ENCODE data around the gene BOD1.

Gene BOD1

GRCh38 chr5:173638126-173639040 is 21.9 kb upstream of the BOD1 start:
- TF ChIP-seq CTCF (conservative IDR thresholded peaks at IDR 0.05), result no peak
- H3K27ac ChIP-seq, result no peak overlapping the region

- no peak overlapping the region for H3K27ac ChIP-seq
- TF ChIP-seq CTCF (conservative IDR thresholded peaks at IDR 0.05), result no peak
Measured at GRCh38 chr5:173637340-173637739, 20.9 kb upstream of the BOD1 start.

DNA sequence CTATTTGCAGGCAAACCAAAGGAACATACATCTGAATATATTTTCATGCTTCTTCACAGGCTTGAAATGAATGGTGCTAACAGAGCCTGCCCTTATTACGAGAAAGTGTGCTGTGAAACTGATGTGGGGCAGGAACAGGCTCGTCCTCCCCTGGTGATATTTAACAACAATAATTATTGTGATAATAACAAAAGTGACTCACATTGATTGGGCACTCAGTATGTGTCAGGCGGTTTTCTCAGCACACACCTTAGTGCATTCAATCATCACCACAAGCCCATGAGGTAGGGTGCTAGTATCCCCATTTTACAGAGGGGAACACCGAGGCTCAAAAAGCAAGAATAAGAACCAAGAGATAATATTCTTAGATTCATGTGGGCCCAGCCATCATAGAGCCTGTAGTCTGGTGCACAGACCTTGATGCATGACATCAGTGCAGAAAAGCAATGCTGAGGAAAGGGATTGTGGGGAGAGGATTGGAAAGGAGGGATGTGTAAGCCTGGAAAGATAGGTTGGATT is 18.1 kb upstream of the BOD1 start:
- H3K27ac ChIP-seq, result no peak overlapping the region
- no peak for TF ChIP-seq CTCF (conservative IDR thresholded peaks at IDR 0.05)

DNA sequence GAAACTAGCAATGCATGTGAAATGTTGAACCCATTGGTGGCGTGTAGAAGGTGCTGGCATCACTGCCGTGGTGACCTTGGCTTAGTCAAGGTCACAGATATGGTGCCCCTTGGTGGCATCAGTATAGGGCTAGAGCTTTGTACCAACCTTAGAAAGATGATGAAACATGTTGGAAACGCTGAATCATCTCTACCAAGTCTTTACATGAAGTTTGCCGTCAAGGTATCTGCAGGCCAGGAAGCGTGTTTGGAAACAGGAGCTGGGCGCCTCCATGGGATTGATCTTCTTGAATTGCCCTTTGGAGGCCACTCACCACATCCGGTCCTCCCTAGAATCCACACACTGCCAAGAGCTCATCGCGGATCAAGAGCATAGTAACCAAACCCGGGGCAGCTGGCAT is 16.9 kb upstream of the BOD1 start:
- no peak for TF ChIP-seq CTCF (conservative IDR thresholded peaks at IDR 0.05)
- no peak overlapping the region for H3K27ac ChIP-seq

GRCh38 chr5:173631478-173631877 is 15.0 kb upstream of the BOD1 start:
- TF ChIP-seq CTCF (conservative IDR thresholded peaks at IDR 0.05), result no peak
- H3K27ac ChIP-seq, result no peak overlapping the region

DNA sequence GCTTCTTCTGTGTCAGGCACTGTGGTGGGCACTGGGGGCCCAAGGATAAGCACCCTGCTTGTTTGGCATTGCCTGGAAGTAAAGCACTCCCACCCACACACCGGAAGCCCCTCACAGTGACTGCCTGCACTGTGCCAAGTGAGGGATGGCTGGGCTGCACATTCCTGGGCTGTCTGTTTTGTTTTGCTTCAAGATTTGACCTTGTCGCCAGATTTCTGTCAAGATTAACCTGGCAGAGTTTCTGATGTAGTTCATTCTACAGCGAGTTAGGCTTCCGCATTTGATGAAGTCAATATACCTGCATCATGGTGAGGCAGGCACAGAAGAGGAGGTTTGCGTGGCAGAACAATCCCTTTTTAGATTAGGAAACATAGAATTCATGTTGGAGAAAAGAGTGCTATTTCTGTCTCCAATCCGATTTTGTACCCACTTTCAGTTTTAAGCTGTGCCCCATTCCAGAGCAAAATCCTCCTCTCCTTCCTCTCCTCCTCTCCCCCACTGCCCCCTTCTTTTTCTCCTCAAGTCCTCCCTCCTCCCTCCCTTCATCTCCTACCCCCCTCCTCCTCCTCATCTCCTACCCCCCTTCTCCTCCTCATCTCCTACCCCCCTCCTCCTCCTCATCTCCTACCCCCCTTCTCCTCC is 14.4 kb upstream of the BOD1 start:
- TF ChIP-seq CTCF (conservative IDR thresholded peaks at IDR 0.05), result no peak
- H3K27ac ChIP-seq, result no peak overlapping the region

DNA sequence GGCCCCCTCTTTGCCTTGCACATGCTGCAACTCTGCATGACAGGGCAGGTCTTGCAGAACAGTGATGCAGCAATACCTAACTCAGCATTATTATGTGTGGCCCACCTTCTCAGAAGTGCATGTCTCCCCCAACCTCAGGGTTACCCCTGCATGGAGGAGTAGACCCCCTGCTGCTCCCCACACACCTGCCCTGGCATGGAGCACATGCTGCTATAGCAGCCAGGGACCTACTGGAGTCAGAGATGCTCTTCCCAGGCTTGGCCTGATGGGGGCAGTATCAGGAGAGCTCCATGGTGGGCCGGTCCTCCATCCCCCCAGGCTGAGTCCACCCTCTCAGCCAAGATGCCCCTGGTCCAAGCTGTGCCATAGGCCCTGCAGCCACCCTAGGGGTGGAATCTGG is 13.2 kb upstream of the BOD1 start:
- TF ChIP-seq CTCF (conservative IDR thresholded peaks at IDR 0.05), result 0 out of 2 replicates have a peak, but pooled peaks have one; percentile 12
- H3K27ac ChIP-seq, result no peak overlapping the region
